ENCODE measurements around the gene CLEC5A.

Gene CLEC5A

GRCh38 chr7:141943846-141944245, 2.9 kb downstream of the CLEC5A start:
- no peaks in the 10 kb centered on the region for H3K36me3 Mint-ChIP-seq (ENCODE audit: low read depth)
- no peak overlapping the region for H3K27ac Mint-ChIP-seq
- H3K4me1 Mint-ChIP-seq, result no peaks in the 10 kb centered on the region
- no peak overlapping the region for H3K4me3 Mint-ChIP-seq
- H3K9me3 Mint-ChIP-seq, result peaks cover 22% of the 10 kb centered on the region
- no peaks in the 10 kb centered on the region for H3K27me3 Mint-ChIP-seq (ENCODE audit: low read depth)
- TF ChIP-seq CTCF (IDR thresholded peaks at IDR 0.05; ENCODE audit: unreplicated experiment in 3 of 3), result no peak

GRCh38 chr7:141941075-141941474, 5.7 kb downstream of the CLEC5A start:
- H3K27ac Mint-ChIP-seq, result no peak overlapping the region
- H3K4me1 Mint-ChIP-seq, result no peaks in the 10 kb centered on the region
- no peaks in the 10 kb centered on the region for H3K27me3 Mint-ChIP-seq (ENCODE audit: low read depth)
- H3K4me3 Mint-ChIP-seq, result no peak overlapping the region
- peaks cover 24% of the 10 kb centered on the region for H3K9me3 Mint-ChIP-seq
- no peak for TF ChIP-seq CTCF (IDR thresholded peaks at IDR 0.05; ENCODE audit: unreplicated experiment in 3 of 3)
- H3K36me3 Mint-ChIP-seq (ENCODE audit: low read depth), result no peaks in the 10 kb centered on the region

GRCh38 chr7:141930211-141930610, 16.6 kb downstream of the CLEC5A start:
- Mint-ChIP-seq H3K4me3 (no peak overlapping the region), H3K27ac (no peak overlapping the region), H3K36me3 (ENCODE audit: low read depth) (no peaks in the 10 kb centered on the region), H3K4me1 (no peaks in the 10 kb centered on the region), H3K27me3 (ENCODE audit: low read depth) (no peaks in the 10 kb centered on the region), H3K9me3 (peaks cover 3% of the 10 kb centered on the region)
- TF ChIP-seq CTCF (IDR thresholded peaks at IDR 0.05; ENCODE audit: unreplicated experiment in 3 of 3), result no peak

- no peak for TF ChIP-seq CTCF (IDR thresholded peaks at IDR 0.05; ENCODE audit: unreplicated experiment in 3 of 3)
- Mint-ChIP-seq H3K27me3 (ENCODE audit: low read depth) (no peaks in the 10 kb centered on the region), H3K36me3 (ENCODE audit: low read depth) (no peaks in the 10 kb centered on the region), H3K9me3 (peaks cover 3% of the 10 kb centered on the region), H3K4me1 (no peaks in the 10 kb centered on the region), H3K27ac (no peak overlapping the region), H3K4me3 (no peak overlapping the region)
Observed at GRCh38 chr7:141928845-141929195, 18.0 kb downstream of the CLEC5A start.

- TF ChIP-seq CTCF (IDR thresholded peaks at IDR 0.05; ENCODE audit: unreplicated experiment in 3 of 3), result no peak
- H3K27me3 Mint-ChIP-seq (ENCODE audit: low read depth), result no peaks in the 10 kb centered on the region
- peaks cover 3% of the 10 kb centered on the region for H3K9me3 Mint-ChIP-seq
- no peak overlapping the region for H3K27ac Mint-ChIP-seq
- H3K4me1 Mint-ChIP-seq, result no peaks in the 10 kb centered on the region
- H3K36me3 Mint-ChIP-seq (ENCODE audit: low read depth), result no peaks in the 10 kb centered on the region
- H3K4me3 Mint-ChIP-seq, result no peak overlapping the region
Observed at GRCh38 chr7:141928146-141928844, 18.5 kb downstream of the CLEC5A start.

GRCh38 chr7:141920281-141920680, 26.5 kb downstream of the CLEC5A start:
- no peak for TF ChIP-seq CTCF (IDR thresholded peaks at IDR 0.05; ENCODE audit: unreplicated experiment in 3 of 3)
- H3K4me3 Mint-ChIP-seq, result no peak overlapping the region
- no peaks in the 10 kb centered on the region for H3K36me3 Mint-ChIP-seq (ENCODE audit: low read depth)
- H3K9me3 Mint-ChIP-seq, result peaks cover 8% of the 10 kb centered on the region
- no peaks in the 10 kb centered on the region for H3K4me1 Mint-ChIP-seq
- no peak overlapping the region for H3K27ac Mint-ChIP-seq
- H3K27me3 Mint-ChIP-seq (ENCODE audit: low read depth), result no peaks in the 10 kb centered on the region
